GM18517 (cell line): Measurements from ENCODE around the gene PAGE2.
"Not testable (repeated sequence)": the region's sequence is repeated elsewhere in the genome, so short reads cannot be mapped to it uniquely, and the experiment has no call there.

ENCODE experiments used
- ATAC-seq: cut with Tn5 transposase; IDR thresholded peaks from one replicate; pipeline ENCODE4 v1.9.1; 2021; ENCODE audit warnings: mild to moderate bottlenecking, moderate library complexity; ENCODE audit not compliant: unreplicated experiment

Gene PAGE2, protein sequence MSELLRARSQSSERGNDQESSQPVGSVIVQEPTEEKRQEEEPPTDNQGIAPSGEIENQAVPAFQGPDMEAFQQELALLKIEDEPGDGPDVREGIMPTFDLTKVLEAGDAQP

GRCh38 chrX:55088795-55089489, at the start of gene PAGE2:
Gene PAGE2, plus strand, starts transcription at chrX:55089018. Its CDS starts 1,003 bp downstream, at chrX:55090021.
- ATAC-seq, result no peak

GRCh38 chrX:55039471-55039870, 49.3 kb upstream of the PAGE2 start:
- ATAC-seq, result no peak

DNA sequence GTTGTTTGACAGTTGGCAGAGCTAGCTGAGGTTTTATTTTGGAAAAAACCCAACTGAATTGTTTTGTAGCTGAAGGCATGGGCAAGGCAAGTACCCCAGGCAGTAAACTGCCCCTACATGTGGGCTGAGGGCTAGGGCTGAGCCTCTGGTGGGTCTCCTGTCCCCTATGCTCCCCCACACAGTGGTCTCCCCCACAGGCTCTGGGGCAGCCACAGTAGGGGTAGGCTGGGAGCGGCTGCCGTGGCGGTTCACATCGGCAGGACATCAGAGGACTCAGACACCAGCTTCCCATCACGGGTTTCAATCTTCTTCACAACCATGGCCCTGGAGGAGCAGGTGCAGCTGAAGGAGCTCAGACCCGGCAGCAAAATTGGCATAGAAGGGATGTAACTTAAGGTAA, 47.3 kb upstream of the PAGE2 start:
- ATAC-seq, result no peak

GRCh38 chrX:55050599-55050998, 38.2 kb upstream of the PAGE2 start:
- not testable (repeated sequence) for ATAC-seq

DNA sequence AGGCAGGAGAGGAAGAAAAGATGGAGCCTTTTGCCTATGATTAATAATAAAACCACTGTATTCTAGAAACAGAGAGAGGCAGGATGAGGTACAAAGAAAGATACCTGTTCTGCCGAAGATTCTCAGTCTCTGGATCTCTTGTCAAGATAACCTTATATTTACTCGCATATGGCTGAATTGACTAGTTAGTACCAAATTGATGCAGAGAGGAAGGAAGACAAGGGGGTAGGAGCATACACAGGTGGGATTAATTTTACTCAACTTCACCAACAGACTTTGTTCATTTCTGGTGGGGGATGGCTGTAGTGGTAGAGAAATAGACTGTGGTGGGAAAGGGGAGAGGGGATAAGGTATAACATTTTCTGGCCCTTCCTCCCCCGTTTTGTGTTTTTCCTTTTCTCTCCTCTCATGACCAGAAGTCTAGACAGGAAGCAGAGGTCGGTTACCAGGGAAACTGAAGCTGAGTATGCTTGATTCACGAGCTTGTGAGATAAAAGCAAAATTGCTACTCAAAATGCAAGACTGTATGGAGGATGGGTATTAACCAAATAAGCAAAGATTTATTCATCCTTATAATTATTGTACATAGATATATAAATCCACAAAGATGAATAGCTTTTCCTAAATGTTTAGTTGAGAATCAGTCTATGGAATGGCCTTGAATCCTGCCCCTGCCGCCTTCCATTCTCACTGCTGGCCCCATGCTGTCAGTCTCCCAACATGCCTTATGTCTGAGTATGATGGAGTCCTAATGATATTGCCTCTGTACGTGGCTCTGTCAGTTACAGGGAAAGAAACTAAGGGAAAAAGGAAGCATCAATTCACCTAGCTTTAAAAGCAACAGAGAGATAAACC, 31.8 kb upstream of the PAGE2 start:
- ATAC-seq, result no peak

DNA sequence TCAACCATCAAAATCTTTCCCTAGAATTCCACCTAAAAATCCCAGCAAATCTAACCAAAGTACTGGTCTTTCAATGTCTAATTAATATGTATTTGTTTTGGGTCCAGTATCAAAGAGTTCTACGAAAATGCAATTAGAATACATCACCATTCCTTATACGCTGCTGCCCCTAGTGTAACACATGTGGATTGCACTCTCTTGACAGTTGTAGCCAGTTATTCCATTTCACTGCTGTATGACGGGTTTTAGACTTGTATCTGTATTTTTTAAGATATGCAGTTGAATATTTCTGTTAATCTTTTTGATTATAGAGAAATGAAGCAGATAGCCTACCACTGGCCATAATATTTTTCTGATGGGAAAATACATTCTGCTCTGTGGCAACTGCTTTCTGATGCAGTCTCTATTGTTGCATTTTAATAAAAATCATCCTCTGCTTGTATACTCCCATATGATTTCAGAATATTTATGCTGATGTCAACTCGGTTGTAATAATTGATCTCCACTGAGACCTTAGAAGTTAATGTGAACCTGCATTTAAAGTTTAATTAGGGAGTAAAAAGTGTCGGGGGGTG, 31.1 kb upstream of the PAGE2 start:
- no peak for ATAC-seq

DNA sequence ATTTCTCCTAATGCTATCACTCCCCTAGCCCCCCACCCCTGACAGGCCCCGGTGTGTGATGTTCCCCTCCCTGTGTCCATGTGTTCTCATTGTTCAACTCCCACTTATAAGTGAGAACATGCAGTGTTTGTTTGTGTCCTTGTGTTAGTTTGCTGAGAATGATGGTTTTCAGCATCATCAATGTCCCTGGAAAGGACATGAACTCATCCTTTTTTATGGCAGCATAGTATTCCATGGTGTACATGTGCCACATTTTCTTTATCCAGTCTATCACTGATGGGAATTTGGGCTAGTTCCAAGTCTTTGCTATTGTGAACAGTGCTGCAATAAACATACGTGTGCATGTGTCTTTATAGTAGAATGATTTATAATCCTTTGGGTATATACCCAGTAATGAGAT, 21.6 kb upstream of the PAGE2 start:
- ATAC-seq, result not testable (repeated sequence)

GRCh38 chrX:55072286-55072685, 16.5 kb upstream of the PAGE2 start:
- ATAC-seq, result no peak

GRCh38 chrX:55074851-55075467, 13.9 kb upstream of the PAGE2 start, which contains the start of gene PAGE2B:
Gene PAGE2B, plus strand, starts transcription at chrX:55075030. Its CDS starts 1,012 bp downstream, at chrX:55076042.
- ATAC-seq, result no peak

GRCh38 chrX:55098691-55099090, 9.9 kb downstream of the PAGE2 start:
- ATAC-seq, result no peak

- no peak for ATAC-seq
Observed at GRCh38 chrX:55099162-55099561, 10.3 kb downstream of the PAGE2 start.

DNA sequence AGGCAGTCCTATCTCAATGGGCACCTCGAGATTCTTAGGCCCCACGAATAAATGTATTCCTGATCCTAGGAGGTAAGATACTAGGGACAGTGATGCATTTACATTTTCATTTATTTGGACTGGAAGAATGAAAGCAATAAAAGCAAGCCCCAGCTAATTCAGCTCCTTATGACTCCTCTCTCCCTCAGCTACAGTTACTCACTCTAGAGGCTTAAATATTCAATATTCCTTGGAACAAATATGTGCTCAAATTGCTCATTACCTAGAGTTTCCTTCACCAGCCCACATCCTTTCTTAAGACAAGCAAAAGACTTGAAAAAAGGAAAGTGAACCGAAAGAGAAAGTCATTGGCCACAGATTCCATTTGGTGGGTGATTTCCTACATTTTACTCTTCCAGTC, 13.9 kb downstream of the PAGE2 start:
- ATAC-seq, result no peak

- ATAC-seq, result no peak
Observed at GRCh38 chrX:55107262-55107661, 18.4 kb downstream of the PAGE2 start.

DNA sequence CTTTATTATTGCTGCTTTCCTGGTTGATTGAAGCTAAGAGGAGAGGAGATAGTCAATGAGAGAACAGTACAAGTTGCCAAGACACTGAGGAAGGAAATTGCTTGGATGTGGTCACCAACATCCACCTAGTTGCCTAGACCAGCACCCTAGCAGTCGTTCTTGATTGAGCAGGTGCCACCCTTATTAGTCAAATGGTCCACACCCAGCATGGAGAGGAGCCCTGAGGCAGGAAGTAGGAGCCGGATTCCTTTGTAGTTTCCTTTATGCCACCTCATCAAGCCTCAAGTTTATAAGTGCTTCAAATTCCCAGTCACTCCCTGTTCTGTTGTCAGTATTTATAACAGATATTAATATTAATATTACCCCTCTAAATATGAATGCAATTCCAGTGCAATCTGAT, 19.1 kb downstream of the PAGE2 start:
- no peak for ATAC-seq

- ATAC-seq, result no peak
Observed at GRCh38 chrX:55109306-55109705, 20.5 kb downstream of the PAGE2 start.

GRCh38 chrX:55111578-55112254, 22.9 kb downstream of the PAGE2 start:
- no peak for ATAC-seq

DNA sequence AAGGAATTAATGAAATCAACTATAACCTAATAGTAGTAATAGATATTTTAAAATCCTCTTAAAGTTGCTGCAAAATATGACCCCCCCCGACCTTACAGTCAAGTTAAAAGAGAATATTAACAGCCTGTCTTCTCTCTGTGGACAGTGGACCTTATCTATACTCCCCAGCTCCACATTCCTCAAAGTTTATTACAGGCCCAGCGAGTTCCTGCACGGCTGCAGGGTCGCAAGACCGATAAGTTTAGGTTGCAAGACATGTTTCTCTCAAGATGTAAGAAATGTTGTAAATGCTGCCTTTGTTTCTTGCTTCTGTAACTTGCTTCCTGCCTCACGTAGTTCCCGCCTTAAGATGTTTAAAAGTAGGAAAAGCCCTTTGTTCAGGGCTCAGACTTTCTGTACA, 27.8 kb downstream of the PAGE2 start:
- ATAC-seq, result not testable (repeated sequence)

GRCh38 chrX:55118574-55118973, 29.8 kb downstream of the PAGE2 start:
- ATAC-seq, result no peak

DNA sequence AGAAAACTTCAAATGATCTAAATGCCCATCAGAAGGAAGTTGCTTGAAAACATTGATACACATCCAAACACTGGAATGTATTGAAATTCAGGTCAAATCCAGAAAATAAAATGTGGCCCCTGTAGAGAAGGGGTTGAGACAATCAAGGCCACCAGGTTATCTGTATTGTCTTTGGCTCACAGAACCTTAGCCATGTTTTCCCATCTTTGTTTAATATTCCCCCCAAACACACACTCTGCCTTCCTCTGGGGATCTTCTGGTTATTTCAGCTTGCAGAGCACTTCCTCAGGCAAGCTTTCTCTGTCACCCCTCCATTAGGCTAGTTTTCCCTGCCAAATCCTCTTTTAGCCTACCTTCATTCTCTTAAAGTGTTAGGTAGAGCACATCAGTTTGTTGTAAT, 30.5 kb downstream of the PAGE2 start:
- no peak for ATAC-seq

- ATAC-seq, result no peak
Observed at GRCh38 chrX:55119712-55120111, 30.9 kb downstream of the PAGE2 start.
